Activated CD8-positive, alpha-beta memory T cell treated with anti-CD3 and anti-CD28 coated beads, Interleukin-2, amount 10 ng/mL, durations not matched to agents 7 days and 5 days (primary cell): ENCODE measurements around the gene MEIOB. TPM values are rescaled to one million over a fixed set of nuclear protein-coding genes. Genes with fewer than 3 reads are reported as not detected.

Experiments
- ATAC-seq: fragments of 150-1000 bp; cut with Tn5 transposase; one replicate; pipeline ENCODE4 v1.10.0; 2021; ENCODE audit warnings: moderate library complexity
- CTCF ChIA-PET: fragments of 350-600 bp; sonication (Branson Sonifier 250); formaldehyde crosslinking; loops from one replicate; lab custom pipeline; 2021; ENCODE audit warnings: antibody characterized with exemption; lab: Charles Lee
- DNase-seq: peaks from one replicate; pipeline ENCODE4 v3.0.0-alpha.2; 2020
- H3K27ac Mint-ChIP-seq: one replicate; pipeline ENCODE4 v1.8.0; 2021; ENCODE audit warnings: mild to moderate bottlenecking, mixed read lengths
- H3K27me3 Mint-ChIP-seq: one replicate; pipeline ENCODE4 v1.8.0; 2021; ENCODE audit warnings: mixed read lengths
- H3K36me3 Mint-ChIP-seq: one replicate; pipeline ENCODE4 v1.8.0; 2021; ENCODE audit warnings: mild to moderate bottlenecking, mixed read lengths
- H3K4me1 Mint-ChIP-seq: one replicate; pipeline ENCODE4 v1.8.0; 2021; ENCODE audit warnings: mixed read lengths
- H3K4me3 Mint-ChIP-seq: one replicate; pipeline ENCODE4 v1.8.0; 2021; ENCODE audit warnings: mild to moderate bottlenecking, moderate library complexity, mixed read lengths
- H3K9me3 Mint-ChIP-seq: one replicate; pipeline ENCODE4 v1.8.0; 2022; ENCODE audit warnings: low read depth, mixed read lengths
- total RNA-seq, 2 experiments: library from RNA; stranded (reverse); gene quantifications; one replicate each; pipeline ENCODE4 v1.2.3, GENCODE V29; 2021

Gene MEIOB
- total RNA-seq, 2 experiments from 2014 or later: not detected

- Mint-ChIP-seq H3K4me3 (no peak overlapping the region), H3K27ac (no peak overlapping the region), H3K9me3 (no peaks in the 10 kb centered on the region), H3K4me1 (peaks cover 24% of the 10 kb centered on the region), H3K36me3 (no peaks in the 10 kb centered on the region), H3K27me3 (no peaks in the 10 kb centered on the region)
- DNase-seq (no peak), ATAC-seq (no peak)
- CTCF ChIA-PET: no interaction called here
Measured at GRCh38 chr16:1784977-1785845, 86.8 kb downstream of the MEIOB start.

Other genes with a start within 250 kb of the MEIOB start
- 10 to 100 TPM; 55.0 to 62.4 TPM for gene JPT2, start 193.9 kb downstream of the MEIOB start, total RNA-seq
- 100 to 1,000 TPM in 1 of 2 experiments, 10 to 100 TPM in 1; 78.9 to 101 TPM for gene MAPK8IP3, start 166.0 kb downstream of the MEIOB start, total RNA-seq
- gene NME3, start 100.6 kb downstream of the MEIOB start, total RNA-seq: 10 to 100 TPM; 46.0 to 50.4 TPM
- 10 to 100 TPM; 22.3 to 34.6 TPM for gene EME2, start 99.4 kb downstream of the MEIOB start, total RNA-seq
- gene MRPS34, start 99.0 kb downstream of the MEIOB start, total RNA-seq: 100 to 1,000 TPM; 134 to 154 TPM
- gene SPSB3, start 89.6 kb downstream of the MEIOB start, total RNA-seq: 10 to 100 TPM; 35.7 to 36.5 TPM
- gene NUBP2, start 89.2 kb downstream of the MEIOB start, total RNA-seq: 10 to 100 TPM; 52.5 to 64.0 TPM
- not detected for gene IGFALS, start 78.5 kb downstream of the MEIOB start, total RNA-seq
- gene HAGH, start 45.3 kb downstream of the MEIOB start, total RNA-seq: 10 to 100 TPM; 44.1 to 44.2 TPM
- 10 to 100 TPM; 11.3 to 12.9 TPM for gene FAHD1, start 45.0 kb downstream of the MEIOB start, total RNA-seq
- not detected for gene HS3ST6, start 46.3 kb upstream of the MEIOB start, total RNA-seq
- gene MSRB1, start 71.0 kb upstream of the MEIOB start, total RNA-seq: 10 to 100 TPM; 14.5 to 19.8 TPM
- gene RPL3L, start 82.5 kb upstream of the MEIOB start, total RNA-seq: under 1 TPM in 1 of 2 experiments, not detected in 1; 0.42 TPM
- gene NDUFB10, start 87.4 kb upstream of the MEIOB start, total RNA-seq: 100 to 1,000 TPM; 148 to 158 TPM
- gene RPS2, start 92.7 kb upstream of the MEIOB start, total RNA-seq: 1,000 to 10,000 TPM; 2,823 to 3,048 TPM
- not detected for gene RNF151, start 94.7 kb upstream of the MEIOB start, total RNA-seq
- 10 to 100 TPM; 41.9 to 42.3 TPM for gene TBL3, start 99.9 kb upstream of the MEIOB start, total RNA-seq
- gene NOXO1, start 109.3 kb upstream of the MEIOB start, total RNA-seq: under 1 TPM in 1 of 2 experiments, not detected in 1; 0.26 TPM
- gene GFER, start 112.0 kb upstream of the MEIOB start, total RNA-seq: 10 to 100 TPM; 33.5 to 40.9 TPM
- gene SYNGR3, start 117.8 kb upstream of the MEIOB start, total RNA-seq: 10 to 100 TPM in 1 of 2 experiments, 1 to 10 TPM in 1; 6.4 to 17.6 TPM
- gene ZNF598, start 137.7 kb upstream of the MEIOB start, total RNA-seq: 10 to 100 TPM; 76.2 to 94.5 TPM
- 1 to 10 TPM; 1.1 to 6.3 TPM for gene NPW, start 147.6 kb upstream of the MEIOB start, total RNA-seq
- 1 to 10 TPM; 1.3 to 2.2 TPM for gene NHERF2, start 154.7 kb upstream of the MEIOB start, total RNA-seq
- 10 to 100 TPM; 34.3 to 37.5 TPM for gene NTHL1, start 175.7 kb upstream of the MEIOB start, total RNA-seq
- gene TSC2, start 175.8 kb upstream of the MEIOB start, total RNA-seq: 100 to 1,000 TPM; 101 to 115 TPM